ENCODE data around the gene CST3. TPM values are rescaled to one million over a fixed set of nuclear protein-coding genes. Genes with fewer than 3 reads are reported as not detected.

The CST3 gene
- total and polyA plus RNA-seq, 10 of the 15 experiments (the other 5 are each of a cell fraction or from before 2014, with no cell fraction given) = 11.8 to 127 (median 57.8) TPM

GRCh38 chr20:23623666-23624323 lies 14.0 kb downstream of the CST3 start:
- H4K20me1 ChIP-seq (ENCODE audit: control insufficient read depth, insufficient read depth) = no peaks in the 10 kb centered on the region; the same call in 1 of the 2 replicates
- no peak for FAIRE-seq
- no peak for ATAC-seq
- no peak overlapping the region for H3K9ac ChIP-seq (ENCODE audit: control insufficient read depth, insufficient read depth, low read length)
- peaks cover 17% of the 10 kb centered on the region for H3K4me1 ChIP-seq (ENCODE audit: control insufficient read depth, insufficient read depth, low read length)
- TF ChIP-seq PRDM15 (CRISPR knock-in tag; IDR thresholded peaks at IDR 0.05) = no peak
- no peak for TF ChIP-seq TBL1XR1 (IDR thresholded peaks at IDR 0.05; ENCODE audit: low read depth, low read length)
- no peak for TF ChIP-seq E4F1 (IDR thresholded peaks at IDR 0.05; ENCODE audit: borderline replicate concordance, partially characterized antibody)
- TF ChIP-seq RBBP5 (conservative IDR thresholded peaks at IDR 0.05) = no peak
- no peak for TF ChIP-seq HDGF (IDR thresholded peaks at IDR 0.05)
- TF ChIP-seq MXI1 (IDR thresholded peaks at IDR 0.05; ENCODE audit: low read depth, low read length) = no peak
- no peak for TF ChIP-seq SUZ12 (IDR thresholded peaks at IDR 0.05; ENCODE audit: unreplicated experiment)
- no peak for TF ChIP-seq GABPA (IDR thresholded peaks at IDR 0.05; ENCODE audit: low read depth)
- TF ChIP-seq CHD2 (IDR thresholded peaks at IDR 0.05; ENCODE audit: borderline replicate concordance, low read depth, low read length) = no peak
- CTCF ChIA-PET = no interaction called here
- 59% methylated on average over 4 of the region's 4 CpGs for WGBS (ENCODE audit: insufficient coverage, insufficient replicate concordance, low lambda C conversion rate, missing lambda C conversion rate)
- SMC1A ChIA-PET (ENCODE audit: uncharacterized antibody, unreplicated experiment) = no interaction called here
- POLR2A ChIA-PET = no interaction called here
- H3K79me2 ChIP-seq (ENCODE audit: control insufficient read depth, insufficient read depth, low read length) = no peaks in the 10 kb centered on the region
- no peaks in the 10 kb centered on the region for H3K9me3 ChIP-seq (replicated peaks; ENCODE audit: control insufficient read depth, insufficient read depth, low read length)
- H3K27me3 ChIP-seq (replicated peaks in 1 of 2; ENCODE audit: control insufficient read depth in 2 of 2, insufficient read depth in 2 of 2, low read length in 1 of 2) = no peaks in the 10 kb centered on the region
- no peak overlapping the region for H3K4me3 ChIP-seq
- no peaks in the 10 kb centered on the region for H3K36me3 ChIP-seq (ENCODE audit: control insufficient read depth in 2 of 2, insufficient read depth in 2 of 2, low read length in 1 of 2)
- no peak overlapping the region for H3K4me2 ChIP-seq (ENCODE audit: control insufficient read depth, insufficient read depth)
- H2AFZ ChIP-seq (ENCODE audit: control insufficient read depth, low read depth, low read length) = no peak overlapping the region
- RAD21 ChIA-PET (ENCODE audit: unreplicated experiment) = interaction anchor here (1.3 kb wide), 1 partner anchor 21 kb away, joined by 3 read pairs; no protein-coding TSS in a partner anchor
- no TSS peak for BruUV-seq (replicated peaks)
- intact Hi-C loops (cut with micrococcal nuclease; ENCODE audit: unreplicated experiment) = no loop called here
- DNase-seq (ENCODE audit: low read depth, low spot score) = no peak
- no peak overlapping the region for H3K27ac ChIP-seq (ENCODE audit: control insufficient read depth, insufficient read depth)
- in situ Hi-C loops (cut with MboI) = no loop called here

Measured in GM12878 (cell line).